ENCODE data around the gene ROBO1. TPM values are rescaled to one million over a fixed set of nuclear protein-coding genes. Genes with fewer than 3 reads are reported as not detected.

The ROBO1 gene
- total and polyA plus RNA-seq, 12 donors: 6.4 to 144 (median 43.9) TPM

GRCh38 chr3:79480746-79481145 lies 287.1 kb downstream of the ROBO1 start:
- no peaks in the 10 kb centered on the region for H3K4me1 ChIP-seq (replicated peaks in 1 of 2)
- WGBS, 4 donors: 44 to 61% (median 57%) methylated on average over 1 of the region's 1 CpG
- no peak overlapping the region for H3K27ac ChIP-seq
- intact Hi-C loops (cut with DNase I): no loop called here
- H3K36me3 ChIP-seq (replicated peaks in 1 of 2): no peaks in the 10 kb centered on the region
- no peak overlapping the region for H3K4me3 ChIP-seq
- DNase-seq: no peak
- TF ChIP-seq CTCF (IDR thresholded peaks at IDR 0.05): no peak
- TF ChIP-seq POLR2A (IDR thresholded peaks at IDR 0.05): no peak
- H3K27me3 ChIP-seq: no peaks in the 10 kb centered on the region
- H3K9me3 ChIP-seq (replicated peaks in 1 of 3): no peaks in the 10 kb centered on the region

DNA sequence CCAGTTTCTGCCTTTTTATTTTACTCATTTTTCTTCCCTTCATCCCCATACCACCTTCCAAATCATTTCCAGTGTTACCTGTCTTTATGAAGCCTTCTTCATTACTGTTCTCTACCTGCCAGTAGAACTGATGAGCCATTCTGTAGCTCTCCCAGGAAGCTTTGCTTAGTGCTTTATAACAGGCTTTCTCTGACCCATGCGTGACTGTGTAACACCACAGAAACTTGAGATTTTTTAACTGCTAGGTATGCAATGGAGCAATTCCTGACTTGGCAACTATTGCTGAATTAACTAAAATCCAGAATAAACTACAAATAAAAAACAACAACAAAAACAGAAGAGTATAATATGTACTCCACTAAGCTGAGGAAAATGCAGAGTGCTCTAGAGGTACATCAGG lies 289.2 kb downstream of the ROBO1 start:
- no peak for DNase-seq
- Histone ChIP-seq H3K27ac (no peak overlapping the region), H3K4me1 (replicated peaks in 1 of 2) (no peaks in the 10 kb centered on the region), H3K27me3 (no peaks in the 10 kb centered on the region), H3K9me3 (replicated peaks in 1 of 3) (no peaks in the 10 kb centered on the region), H3K36me3 (replicated peaks in 1 of 2) (no peaks in the 10 kb centered on the region), H3K4me3 (no peak overlapping the region)
- WGBS, 4 donors: 81 to 85% (median 84%) methylated on average over 1 of the region's 1 CpG
- TF ChIP-seq CTCF (IDR thresholded peaks at IDR 0.05): no peak
- no peak for TF ChIP-seq POLR2A (IDR thresholded peaks at IDR 0.05)
- intact Hi-C loops (cut with DNase I): no loop called here

DNA sequence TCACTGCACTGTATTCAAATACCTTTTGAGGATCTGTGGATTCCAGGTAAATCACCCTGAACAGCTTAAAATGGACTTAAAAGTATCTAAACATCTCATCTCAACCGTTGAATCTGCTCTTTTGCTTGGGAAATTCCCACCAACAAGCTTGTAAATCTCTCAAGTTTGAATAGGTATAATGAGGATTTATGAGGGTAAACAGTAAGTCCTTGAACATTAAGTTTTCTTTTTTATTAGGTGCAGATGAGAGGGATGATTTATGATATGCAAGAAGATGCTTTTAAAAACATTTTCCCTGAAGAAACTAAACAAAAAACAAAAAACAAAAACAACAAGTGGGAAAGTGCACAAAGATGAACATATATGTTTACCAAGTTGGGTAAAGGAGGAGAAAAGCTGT lies 290.6 kb downstream of the ROBO1 start:
- TF ChIP-seq CTCF (IDR thresholded peaks at IDR 0.05): no peak
- no peak for TF ChIP-seq POLR2A (IDR thresholded peaks at IDR 0.05)
- Histone ChIP-seq H3K36me3 (replicated peaks in 1 of 2) (no peaks in the 10 kb centered on the region), H3K4me1 (replicated peaks in 1 of 2) (no peaks in the 10 kb centered on the region), H3K4me3 (no peak overlapping the region), H3K9me3 (replicated peaks in 1 of 3) (no peaks in the 10 kb centered on the region), H3K27me3 (no peaks in the 10 kb centered on the region), H3K27ac (no peak overlapping the region)
- no peak for DNase-seq
- WGBS, 4 donors: 6 to 20% (median 13%) methylated on average over 1 of the region's 1 CpG
- intact Hi-C loops (cut with DNase I): no loop called here

- intact Hi-C loops (cut with DNase I): no loop called here
Measured at GRCh38 chr3:79473993-79474392, 293.8 kb downstream of the ROBO1 start.

More at GRCh38 chr3:79473993-79474392, 293.8 kb downstream of the ROBO1 start:
- Histone ChIP-seq H3K4me3 (no peak overlapping the region), H3K27me3 (no peaks in the 10 kb centered on the region), H3K36me3 (replicated peaks in 1 of 2) (no peaks in the 10 kb centered on the region), H3K27ac (no peak overlapping the region), H3K9me3 (replicated peaks in 1 of 3) (no peaks in the 10 kb centered on the region), H3K4me1 (replicated peaks in 1 of 2) (no peaks in the 10 kb centered on the region)
- 84 to 89% (median 84%) methylated on average over 2 of the region's 2 CpGs for WGBS, 4 donors
- TF ChIP-seq CTCF (IDR thresholded peaks at IDR 0.05) (no peak), POLR2A (IDR thresholded peaks at IDR 0.05) (no peak)
- DNase-seq: no peak
